GM12878 (cell line): ENCODE data around the gene BDNF.

ENCODE experiments used
- ATF7 ChIP-seq: fragments of 450-650 bp; IDR thresholded peaks from 2 replicates; pipeline ENCODE4 v1.6.1; 2016; ENCODE audit warnings: low read depth, mild to moderate bottlenecking
- CHD2 ChIP-seq: IDR thresholded peaks from 2 replicates; pipeline ENCODE4 v1.6.1; 2011; ENCODE audit warnings: low read depth, low read length, improper control_type of control experiment, borderline replicate concordance
- ESRRA ChIP-seq: IDR thresholded peaks from 2 replicates; pipeline ENCODE4 v1.6.1; 2012; ENCODE audit warnings: mild to moderate bottlenecking, low read length, improper control_type of control experiment
- FOXM1 ChIP-seq: IDR thresholded peaks from 2 replicates; pipeline ENCODE4 v1.6.1; 2012; ENCODE audit warnings: low read depth, mild to moderate bottlenecking, inconsistent platforms, low read length, moderate library complexity
- POLR2A ChIP-seq: IDR thresholded peaks from 2 replicates; pipeline ENCODE4 v1.6.1; 2011; ENCODE audit warnings: low read depth, mild to moderate bottlenecking, low read length
- SPI1 ChIP-seq: IDR thresholded peaks from 2 replicates; pipeline ENCODE4 v1.6.1; 2011; ENCODE audit warnings: low read depth, mild to moderate bottlenecking, low read length, moderate library complexity, borderline replicate concordance; ENCODE audit not compliant: insufficient read depth
- TF ChIP-seq, protein P1 (sequence below), 3 experiments: IDR thresholded peaks in 2 of 3; conservative IDR thresholded peaks in 1 of 3; 2 replicates each; pipeline ENCODE4 v1.5.1; 2011; ENCODE audit warnings: low read depth in 3 of 3, low read length in 3 of 3, mild to moderate bottlenecking in 3 of 3, control low read depth in 2 of 3, moderate library complexity in 2 of 3, inconsistent platforms in 1 of 3, mixed read lengths in 1 of 3; ENCODE audit not compliant: control insufficient read depth in 2 of 3, insufficient read depth in 1 of 3; ENCODE audit errors: extremely low read depth in 1 of 3

DNA sequence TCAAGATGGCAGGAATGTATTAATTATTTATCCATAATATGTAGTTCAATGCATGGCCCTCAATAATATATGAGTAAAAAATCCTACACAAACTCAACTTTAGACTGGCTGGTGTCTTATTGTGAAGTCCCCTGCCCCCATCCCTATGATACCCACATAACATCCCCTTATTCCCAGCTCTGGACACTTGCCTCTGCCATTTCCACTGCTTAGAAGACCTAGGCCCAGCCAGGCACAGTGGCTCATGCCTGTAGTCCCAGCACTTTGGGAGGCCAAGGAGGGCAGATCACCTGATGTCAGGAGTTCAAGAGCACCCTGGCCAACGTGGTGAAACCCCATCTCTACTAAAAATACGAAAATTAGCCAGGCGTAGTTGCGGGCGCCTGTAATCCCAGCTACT, 84.4 kb downstream of the BDNF start:
- TF ChIP-seq CHD2 (no peak), FOXM1 (no peak), SPI1 (no peak), POLR2A (no peak), ATF7 (no peak), ESRRA (no peak)
- TF ChIP-seq, protein P1, sequence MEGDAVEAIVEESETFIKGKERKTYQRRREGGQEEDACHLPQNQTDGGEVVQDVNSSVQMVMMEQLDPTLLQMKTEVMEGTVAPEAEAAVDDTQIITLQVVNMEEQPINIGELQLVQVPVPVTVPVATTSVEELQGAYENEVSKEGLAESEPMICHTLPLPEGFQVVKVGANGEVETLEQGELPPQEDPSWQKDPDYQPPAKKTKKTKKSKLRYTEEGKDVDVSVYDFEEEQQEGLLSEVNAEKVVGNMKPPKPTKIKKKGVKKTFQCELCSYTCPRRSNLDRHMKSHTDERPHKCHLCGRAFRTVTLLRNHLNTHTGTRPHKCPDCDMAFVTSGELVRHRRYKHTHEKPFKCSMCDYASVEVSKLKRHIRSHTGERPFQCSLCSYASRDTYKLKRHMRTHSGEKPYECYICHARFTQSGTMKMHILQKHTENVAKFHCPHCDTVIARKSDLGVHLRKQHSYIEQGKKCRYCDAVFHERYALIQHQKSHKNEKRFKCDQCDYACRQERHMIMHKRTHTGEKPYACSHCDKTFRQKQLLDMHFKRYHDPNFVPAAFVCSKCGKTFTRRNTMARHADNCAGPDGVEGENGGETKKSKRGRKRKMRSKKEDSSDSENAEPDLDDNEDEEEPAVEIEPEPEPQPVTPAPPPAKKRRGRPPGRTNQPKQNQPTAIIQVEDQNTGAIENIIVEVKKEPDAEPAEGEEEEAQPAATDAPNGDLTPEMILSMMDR (IDR thresholded peaks at IDR 0.05 in 2 of 3, conservative IDR thresholded peaks at IDR 0.05 in 1 of 3; ENCODE audit: control insufficient read depth in 2 of 3, extremely low read depth in 1 of 3, insufficient read depth in 1 of 3, low read depth in 3 of 3, low read length in 3 of 3), result no peak
